GM18909 (cell line): Measurements from ENCODE around the gene RNASEH1.
A peak's percentile ranks its signal among the peaks of the same experiment; 100 is the strongest.
"Not testable (repeated sequence)": the region's sequence is repeated elsewhere in the genome, so short reads cannot be mapped to it uniquely, and the experiment has no call there.

Experiments used
- ATAC-seq: cut with Tn5 transposase; IDR thresholded peaks from one replicate; pipeline ENCODE4 v1.9.1; 2021; ENCODE audit warnings: mild to moderate bottlenecking; ENCODE audit not compliant: unreplicated experiment, poor library complexity

The RNASEH1 gene

DNA sequence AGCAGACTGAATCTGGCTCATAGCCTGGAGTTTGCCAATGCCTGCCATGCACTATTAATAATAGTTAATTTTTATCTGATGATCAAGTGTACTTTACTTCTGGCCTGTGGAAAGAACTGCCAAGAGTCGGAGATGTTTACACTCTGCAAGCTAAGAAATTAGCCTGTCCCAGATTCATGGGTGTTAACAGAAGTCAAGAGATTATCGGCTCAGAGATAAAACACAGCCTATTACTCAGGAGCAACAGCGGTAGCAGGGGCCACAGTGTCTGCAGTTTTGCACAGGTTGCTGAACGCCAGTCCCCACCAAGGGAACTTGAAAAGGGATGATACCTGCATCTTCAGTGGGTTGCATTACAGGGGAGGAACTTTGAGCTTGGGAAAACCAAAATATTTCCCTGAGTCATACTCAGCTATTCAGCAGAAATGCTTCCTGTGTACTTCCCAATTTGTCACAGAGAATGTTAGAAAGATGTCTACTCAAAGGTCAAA is 34.5 kb downstream of the RNASEH1 start:
- ATAC-seq, result no peak

DNA sequence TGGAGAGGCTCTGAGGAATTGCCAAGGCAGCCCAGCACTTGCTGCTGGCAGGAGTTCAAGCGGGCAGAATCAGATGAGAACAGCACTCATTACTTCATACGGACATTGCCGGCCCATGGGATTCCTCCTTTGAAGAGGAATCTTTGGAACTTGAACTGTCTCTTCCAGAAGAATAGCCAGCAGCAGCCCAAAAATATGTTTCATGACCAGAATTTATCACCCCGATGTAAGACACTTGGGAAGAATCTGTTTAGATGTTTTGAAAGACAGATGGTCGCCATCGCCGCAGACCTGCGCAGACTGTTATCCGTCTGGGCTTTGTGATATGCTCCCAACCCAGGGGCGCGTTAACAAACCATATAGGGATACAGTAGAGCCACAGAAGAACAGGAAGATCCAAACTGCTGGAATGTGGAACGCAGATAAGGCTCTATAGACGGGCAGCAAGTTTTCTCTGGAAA is 35.1 kb downstream of the RNASEH1 start:
- no peak for ATAC-seq

DNA sequence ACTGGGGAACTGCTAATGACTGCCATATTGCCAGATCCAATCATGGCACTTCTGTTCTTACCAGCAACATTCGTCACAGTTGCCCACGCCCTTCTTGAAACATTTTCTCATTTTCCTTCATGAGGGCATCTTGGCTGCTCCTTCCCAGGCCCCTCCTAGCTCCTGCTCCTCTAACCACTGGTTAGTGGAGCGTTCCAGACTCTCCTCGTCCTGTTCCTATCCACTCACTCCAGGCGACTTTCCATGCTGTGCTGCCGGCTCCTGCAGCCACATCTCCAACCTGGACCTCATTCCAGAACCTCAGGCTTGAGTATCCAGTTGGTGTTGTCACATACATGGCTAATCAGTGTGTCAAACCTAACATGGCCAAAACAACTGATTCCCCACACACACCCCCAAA is 37.5 kb downstream of the RNASEH1 start:
- ATAC-seq, result no peak

DNA sequence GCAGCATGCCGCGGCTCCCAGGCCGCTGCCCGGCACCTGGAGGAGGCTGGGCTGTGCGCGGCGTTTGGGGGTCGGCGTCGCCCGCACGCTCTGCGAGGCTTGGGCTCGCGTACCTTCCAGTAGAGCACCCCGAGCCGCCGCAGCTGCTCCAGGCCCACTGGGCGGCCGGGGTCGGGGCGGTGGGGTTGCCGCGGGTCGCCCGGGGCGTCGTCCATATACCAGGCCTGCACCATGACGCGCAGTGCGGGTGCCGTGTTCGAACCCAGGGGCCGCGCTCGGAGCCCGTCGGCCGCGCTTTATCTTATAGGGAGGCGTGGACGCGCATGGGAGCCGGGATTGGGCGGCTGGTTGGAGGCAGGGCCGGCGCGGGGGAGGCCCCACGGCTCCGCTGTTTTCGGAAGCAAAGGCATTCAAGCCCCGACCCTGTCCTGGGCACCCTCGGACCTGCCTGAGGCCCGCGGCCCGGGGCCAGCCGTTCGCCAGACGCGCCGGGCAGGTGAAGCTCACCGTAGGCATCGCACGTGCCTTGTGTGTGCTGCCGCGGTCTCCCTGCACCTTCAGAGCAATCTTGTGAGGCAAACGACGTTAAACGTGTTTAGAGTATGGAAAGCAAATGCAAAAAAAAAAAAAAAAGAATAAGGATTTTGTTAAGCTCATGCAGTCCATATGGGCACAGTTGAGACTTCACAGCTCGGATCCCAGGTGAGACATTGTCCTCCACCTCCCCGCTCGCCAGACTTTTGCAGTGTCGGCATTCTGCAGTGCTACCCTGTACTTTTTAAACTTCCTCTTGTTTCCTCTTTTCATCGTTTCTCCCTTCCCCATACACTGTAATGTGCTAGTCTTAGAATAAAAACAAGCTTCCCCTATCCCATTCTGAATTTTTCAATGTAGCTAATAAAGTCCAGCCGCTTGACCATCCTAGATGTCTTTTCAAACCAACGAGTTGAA is 38.6 kb downstream of the RNASEH1 start, which contains the start of gene ADI1:
ADI1 (minus strand) TSS at position 277 of the 951 bp plus-strand sequence; CDS start at position 233, 44 bp downstream.
- ATAC-seq, result peak; percentile 67

DNA sequence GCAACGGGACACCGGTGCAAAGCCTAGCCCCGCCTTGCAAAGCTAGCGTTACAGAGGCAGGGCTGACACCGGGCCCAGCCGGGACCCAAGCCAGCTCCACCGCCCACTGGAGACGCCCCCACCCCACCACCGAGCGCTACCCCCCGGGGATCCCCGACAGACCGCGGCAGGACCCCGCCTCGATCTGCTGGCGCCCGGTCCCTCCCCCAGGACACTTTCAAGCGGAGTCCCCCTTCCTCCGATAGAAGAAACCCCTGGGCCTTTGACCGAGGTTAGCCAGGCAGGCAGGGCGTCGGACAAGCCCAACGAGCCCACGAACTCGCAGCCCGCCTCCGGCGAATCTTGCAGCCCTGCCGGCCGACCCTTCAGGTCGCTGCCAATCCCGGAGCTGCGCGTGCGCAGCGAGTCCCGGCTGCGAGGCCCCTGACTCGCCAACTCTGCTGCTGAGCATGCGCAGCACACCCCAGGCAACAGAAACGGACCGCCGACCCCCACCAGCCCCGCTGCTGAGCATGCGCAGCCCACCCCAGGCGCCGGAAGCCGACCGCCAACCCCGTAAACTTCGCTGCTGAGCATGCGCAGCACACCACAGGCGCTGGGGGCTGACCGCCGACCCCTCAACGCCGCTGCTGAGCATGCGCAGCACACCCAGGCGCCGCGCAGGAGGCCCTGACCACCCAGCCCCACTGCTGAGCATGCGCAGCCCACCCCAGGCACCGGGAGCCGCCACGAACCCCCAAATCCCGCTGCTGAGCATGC is 39.5 kb downstream of the RNASEH1 start:
- peak; percentile 82 for ATAC-seq

DNA sequence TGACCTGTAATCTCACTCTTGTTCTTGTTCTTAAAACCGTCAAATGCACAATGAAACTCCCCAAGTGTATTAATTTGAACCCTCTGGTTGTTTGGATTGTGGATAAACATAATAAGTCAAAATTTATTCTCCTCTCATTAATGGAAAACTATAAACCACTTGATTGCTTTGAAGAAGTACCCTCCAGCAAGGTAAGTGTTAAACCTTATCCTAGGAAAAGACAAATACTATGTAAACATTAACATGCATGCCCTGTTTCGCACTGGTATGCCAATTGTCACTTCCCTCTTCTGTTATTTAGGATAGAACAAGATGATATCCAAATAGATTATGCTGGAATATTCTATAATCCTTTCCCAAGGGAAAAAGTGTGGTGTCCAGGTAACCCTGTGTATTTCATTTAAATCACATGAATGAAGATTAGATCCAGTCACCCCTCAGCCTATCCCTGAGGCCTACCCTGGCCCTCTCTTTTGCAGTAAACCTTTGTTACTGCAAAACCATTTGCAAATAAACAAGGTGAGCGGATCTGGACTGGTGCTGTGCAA is 40.1 kb downstream of the RNASEH1 start:
- ATAC-seq, result no peak

DNA sequence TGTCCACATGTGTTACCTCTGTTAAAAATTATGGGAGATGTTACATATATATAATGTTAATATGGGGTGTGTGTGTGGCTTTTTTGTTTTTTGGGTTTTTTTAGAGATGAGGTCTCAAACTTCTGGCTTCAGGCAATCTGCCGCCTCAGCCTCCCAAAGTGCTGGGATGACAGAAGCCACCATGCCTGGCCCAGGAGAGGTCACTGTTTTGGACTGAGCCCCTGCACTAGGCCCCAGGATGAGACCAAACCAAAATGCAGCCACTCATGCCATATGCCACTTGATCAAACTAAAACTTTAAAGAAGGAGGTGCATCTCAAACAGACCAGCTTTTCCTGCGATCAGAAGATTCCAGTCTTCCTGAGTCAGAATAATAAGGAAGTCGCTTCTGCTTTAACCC is 41.3 kb downstream of the RNASEH1 start:
- ATAC-seq, result no peak

DNA sequence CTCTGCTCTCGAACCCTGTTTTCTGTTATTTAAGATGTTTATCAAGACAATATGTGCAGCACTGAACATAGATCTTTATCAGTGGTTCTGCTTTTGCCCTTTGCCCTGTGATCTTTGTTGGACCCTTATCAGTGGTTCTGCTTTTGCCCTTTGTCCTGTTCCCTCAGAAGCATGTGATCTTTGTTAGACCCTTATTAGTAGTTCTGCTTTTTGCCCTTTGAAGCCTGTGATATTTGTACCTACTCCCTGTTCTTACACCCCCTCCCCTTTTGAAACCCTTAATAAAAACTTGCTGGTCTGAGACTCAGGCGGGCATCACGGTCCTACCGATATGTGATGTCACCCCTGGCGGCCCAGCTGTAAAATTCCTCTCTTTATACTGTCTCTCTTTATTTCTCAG is 42.7 kb downstream of the RNASEH1 start:
- not testable (repeated sequence) for ATAC-seq

DNA sequence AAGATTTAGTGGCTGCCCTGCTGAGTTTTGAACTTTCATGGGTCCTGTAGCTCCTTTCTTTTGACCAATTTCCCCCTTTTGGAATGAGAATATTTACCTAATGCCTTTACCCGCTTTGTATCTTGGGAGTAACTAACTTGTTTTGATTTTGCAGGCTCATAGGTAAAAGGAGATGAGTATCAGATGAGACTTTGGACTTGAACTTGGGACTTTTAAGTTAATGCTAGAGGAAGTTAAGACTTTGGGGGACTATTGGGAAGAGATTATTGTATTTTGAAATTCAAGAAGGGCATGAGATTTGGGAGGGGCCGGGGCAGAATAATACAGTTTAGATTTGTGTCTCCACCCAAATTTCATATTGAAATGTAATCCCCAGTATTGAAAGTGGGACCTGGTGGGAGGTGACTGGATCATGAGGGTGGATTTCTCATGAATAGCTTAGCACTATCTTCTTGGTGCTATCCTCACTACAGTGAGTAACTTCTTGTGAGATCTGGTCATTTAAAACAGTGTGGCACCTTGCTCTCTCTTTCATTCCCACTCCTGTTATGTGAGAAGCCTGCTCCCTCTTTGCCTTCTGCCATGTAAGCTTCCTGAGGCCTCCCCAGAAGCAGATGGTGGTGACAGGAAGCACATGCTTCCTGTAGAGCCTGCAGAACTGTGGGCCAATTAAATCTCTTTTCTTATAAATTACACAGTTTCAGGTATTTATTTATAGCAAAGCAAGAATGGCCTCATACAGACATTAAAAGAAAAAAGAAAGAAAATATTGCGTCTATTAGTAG is 44.9 kb downstream of the RNASEH1 start:
- no peak for ATAC-seq

DNA sequence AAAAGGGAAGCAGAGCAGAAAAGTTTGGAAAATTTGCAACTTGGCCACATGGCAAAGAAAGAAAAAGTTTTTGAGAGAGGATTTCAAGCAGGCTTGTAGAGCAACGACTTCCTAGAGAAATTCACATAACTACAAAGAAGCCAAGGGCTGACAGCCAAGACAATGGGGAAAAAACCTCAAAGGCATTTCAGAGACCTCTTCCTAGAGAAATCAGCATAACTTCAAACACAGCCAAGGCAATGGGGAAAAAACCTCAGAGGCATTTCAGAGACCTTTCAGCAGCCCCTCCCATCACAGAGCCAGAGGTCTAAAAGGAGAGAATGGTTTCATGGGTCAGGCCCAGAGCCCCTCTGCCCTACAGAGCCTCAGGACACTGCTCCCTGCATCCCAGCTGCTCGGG is 46.0 kb downstream of the RNASEH1 start:
- ATAC-seq, result no peak

DNA sequence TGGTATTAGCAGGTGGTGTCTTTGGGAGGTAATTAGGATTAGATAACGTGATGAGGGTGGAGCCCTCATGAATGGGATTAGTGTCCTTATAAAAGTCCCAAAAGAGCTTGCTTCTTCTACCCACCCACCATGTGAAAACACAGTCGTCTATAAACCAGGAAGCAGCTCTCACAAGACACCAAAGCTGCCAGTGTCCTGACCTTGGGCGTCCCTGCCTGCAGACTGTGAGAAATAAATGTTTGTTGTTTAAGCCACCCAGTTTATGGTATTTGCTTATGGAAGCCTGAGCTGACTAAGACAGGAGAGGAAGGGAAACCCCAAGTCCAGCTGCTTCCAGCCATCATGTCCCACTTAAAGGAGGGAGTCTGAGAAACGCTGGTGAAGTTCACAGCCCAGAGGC is 52.4 kb downstream of the RNASEH1 start:
- ATAC-seq, result peak; percentile 58

DNA sequence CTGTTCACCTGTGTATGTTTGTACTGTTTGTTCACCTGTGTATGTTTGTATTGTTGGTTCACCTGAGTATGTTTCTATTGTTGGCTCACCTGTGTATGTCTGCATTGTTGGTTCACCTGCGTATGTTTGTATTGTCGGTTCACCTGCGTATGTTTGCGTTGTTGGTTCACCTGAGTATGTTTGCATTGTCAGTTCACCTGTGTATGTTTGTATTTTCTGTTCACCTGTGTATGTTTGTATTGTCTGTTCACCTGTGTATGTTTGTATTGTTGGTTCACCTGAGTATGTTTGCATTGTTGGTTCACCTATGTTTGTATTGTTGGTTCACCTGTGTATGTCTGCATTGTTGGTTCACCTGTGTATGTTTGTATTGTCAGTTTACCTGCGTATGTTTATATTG is 53.4 kb downstream of the RNASEH1 start:
- ATAC-seq, result no peak

DNA sequence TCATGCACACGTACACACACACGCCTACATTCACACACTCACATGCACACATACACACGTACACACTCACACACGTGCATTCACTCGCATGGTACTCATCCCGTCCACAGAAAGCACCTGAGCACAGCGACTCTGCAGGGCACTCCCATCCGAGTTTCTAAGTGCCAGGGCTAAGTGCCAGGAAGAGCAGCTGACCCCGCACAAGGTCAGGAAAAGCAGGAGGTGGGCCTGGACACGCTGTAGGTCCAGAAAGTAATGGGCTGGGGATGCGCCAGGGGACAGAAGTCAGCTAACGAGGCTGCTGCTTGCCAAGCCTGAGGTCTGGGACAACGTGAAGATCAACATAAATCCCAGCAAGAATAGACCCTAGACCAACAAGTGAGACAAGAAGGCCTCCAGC is 54.6 kb downstream of the RNASEH1 start:
- ATAC-seq, result no peak

DNA sequence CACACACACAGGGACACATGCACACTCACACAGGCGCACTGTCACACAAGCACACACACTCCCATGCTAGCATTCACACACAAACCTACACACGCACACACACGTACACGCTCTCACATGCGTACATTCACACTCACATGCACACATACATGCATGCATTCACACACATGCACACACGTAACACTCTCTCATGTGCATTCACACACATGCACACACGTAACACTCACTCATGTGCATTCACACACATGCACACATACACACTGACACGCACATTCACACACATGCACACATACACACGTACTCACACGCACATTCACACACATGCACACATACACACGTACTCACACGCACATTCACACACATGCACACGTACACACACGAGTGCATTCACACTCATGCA is 55.1 kb downstream of the RNASEH1 start:
- ATAC-seq, result no peak

DNA sequence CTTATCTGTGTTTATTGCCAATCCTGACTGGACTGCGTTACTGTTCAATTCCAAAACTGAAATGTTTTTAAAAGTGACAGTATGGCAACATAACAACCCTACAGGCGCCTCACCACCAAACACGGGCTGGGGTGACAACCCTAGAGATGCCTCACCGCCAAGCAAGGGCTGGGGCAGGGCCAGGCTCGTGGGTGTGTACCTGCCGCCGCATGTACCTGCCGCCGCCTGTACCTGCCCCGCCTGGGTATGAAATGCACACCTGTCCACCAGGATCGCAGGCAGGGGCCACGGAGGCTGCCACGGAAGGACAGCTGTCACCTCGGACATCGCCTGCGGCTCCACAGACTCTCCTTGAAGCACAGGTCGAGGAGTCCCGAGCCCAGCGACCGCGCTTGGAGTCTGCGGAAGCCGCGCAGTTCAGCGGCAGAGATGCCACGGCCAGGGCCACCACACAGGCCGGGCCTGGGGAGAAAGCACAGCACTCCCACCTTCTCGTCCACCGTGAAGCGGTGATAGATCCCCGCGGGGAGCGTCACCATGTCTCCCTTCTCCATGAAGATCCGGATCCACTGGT is 57.7 kb downstream of the RNASEH1 start:
- ATAC-seq, result no peak

DNA sequence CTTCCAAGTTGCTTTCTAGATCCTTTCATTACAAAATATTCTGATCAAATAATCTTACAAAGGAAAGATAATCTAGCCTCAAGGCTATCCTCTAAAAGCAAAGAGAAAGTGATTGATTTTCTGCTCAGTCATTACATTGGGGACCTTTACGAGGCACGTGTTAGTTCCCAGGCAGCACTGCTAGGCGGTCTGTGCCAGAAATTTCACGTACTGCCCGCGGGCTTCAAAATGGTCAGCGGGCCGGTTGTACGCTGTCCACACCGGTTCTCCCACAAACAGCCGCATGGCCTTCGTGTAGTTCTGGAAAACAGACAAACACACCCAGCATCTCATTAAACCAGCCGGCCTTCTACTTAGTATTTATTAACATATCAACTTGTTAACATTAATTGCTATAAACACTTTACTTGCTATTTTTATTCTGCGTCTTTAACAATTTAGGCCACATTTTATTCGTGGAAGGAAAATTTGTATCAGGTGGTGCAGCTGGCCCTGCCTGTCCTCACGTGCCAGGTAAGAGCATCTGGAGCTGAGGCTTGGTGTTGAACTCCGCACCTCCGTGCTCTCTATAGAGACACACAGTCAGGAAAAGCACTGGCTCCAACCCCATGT is 59.2 kb downstream of the RNASEH1 start:
- no peak for ATAC-seq

DNA sequence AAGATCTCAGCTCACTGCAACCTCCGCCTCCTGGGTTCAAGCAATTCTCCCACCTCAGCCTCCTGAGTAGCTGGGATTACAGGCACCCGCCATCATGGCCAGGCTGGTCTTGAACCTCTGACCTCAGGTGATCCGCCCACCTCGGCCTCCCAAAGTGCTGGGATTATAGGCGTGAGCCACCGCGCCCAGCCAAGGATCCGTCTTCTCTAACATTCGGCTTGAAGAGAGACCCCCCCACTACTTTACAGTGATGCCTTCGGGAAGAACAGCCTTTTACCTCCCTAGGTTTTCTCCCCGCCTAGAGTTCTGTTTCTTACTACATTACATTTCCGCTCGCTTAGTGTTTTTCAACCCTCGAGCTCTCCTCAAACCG is 61.4 kb downstream of the RNASEH1 start:
- ATAC-seq, result not testable (repeated sequence)
